Activated CD8-positive, alpha-beta memory T cell treated with anti-CD3 and anti-CD28 coated beads for 36 hours (primary cell): ENCODE results near the gene SSH3. TPM values are rescaled to one million over a fixed set of nuclear protein-coding genes. Genes with fewer than 3 reads are reported as not detected.

ENCODE experiments used
- CTCF ChIA-PET: fragments of 350-600 bp; sonication (Branson Sonifier 250); formaldehyde crosslinking; loops from one replicate; lab custom pipeline; 2021; ENCODE audit warnings: antibody characterized with exemption; lab: Charles Lee
- POLR2A ChIA-PET: fragments of 350-600 bp; sonication (Branson Sonifier 250); formaldehyde crosslinking; loops from one replicate; lab custom pipeline; 2021; ENCODE audit warnings: antibody characterized with exemption; lab: Charles Lee
- total RNA-seq, 2 experiments: library from RNA; stranded (reverse); gene quantifications; one replicate each; pipeline ENCODE4 v1.2.3, GENCODE V29; 2021

The SSH3 gene
- total RNA-seq, 2 experiments from 2014 or later, result 6.1 to 7.6 TPM

GRCh38 chr11:67284811-67285540, 18.4 kb upstream of the SSH3 start:
- POLR2A ChIA-PET, result interaction anchor here (0.6 to 6.1 kb wide), 2 partner anchors 14 to 53 kb away, joined by 3 to 73 read pairs; no protein-coding TSS in a partner anchor
- CTCF ChIA-PET, result interaction anchor here (0.7 to 2.4 kb wide), 2 partner anchors 13 to 18 kb away, joined by 3 to 10 read pairs; no protein-coding TSS in a partner anchor

- ChIA-PET POLR2A (interaction anchor here (0.6 to 6.1 kb wide), 4 partner anchors 8 to 87 kb away, joined by 3 to 73 read pairs (median 24); partner anchors contain the start of gene CLCF1), CTCF (interaction anchor here (0.7 to 5.7 kb wide), 3 partner anchors 14 to 23 kb away, joined by 3 to 53 read pairs (median 24); no protein-coding TSS in a partner anchor)
Observed at GRCh38 chr11:67285541-67286498, 17.5 kb upstream of the SSH3 start.

- ChIA-PET CTCF (interaction anchor here (1.4 to 5.7 kb wide), 3 partner anchors 17 to 30 kb away, joined by 9 to 53 read pairs (median 24); no protein-coding TSS in a partner anchor), POLR2A (interaction anchor here (0.6 to 6.1 kb wide), 3 partner anchors 9 to 86 kb away, joined by 11 to 73 read pairs (median 36); partner anchors contain the start of gene CLCF1)
Observed at GRCh38 chr11:67286621-67287333, 16.6 kb upstream of the SSH3 start.

GRCh38 chr11:67287355-67288197, 15.8 kb upstream of the SSH3 start:
- POLR2A ChIA-PET, result interaction anchor here (0.7 to 6.1 kb wide), 4 partner anchors 9 to 17 kb away, joined by 4 to 73 read pairs (median 20); no protein-coding TSS in a partner anchor
- CTCF ChIA-PET, result interaction anchor here (0.9 to 5.7 kb wide), 7 partner anchors 8 to 36 kb away, joined by 3 to 53 read pairs (median 9); partner anchors contain the start of gene SSH3

GRCh38 chr11:67288198-67288451, 15.2 kb upstream of the SSH3 start:
- CTCF ChIA-PET, result interaction anchor here (0.9 to 5.7 kb wide), 7 partner anchors 9 to 35 kb away, joined by 3 to 53 read pairs (median 8); partner anchors contain the start of gene SSH3
- POLR2A ChIA-PET, result interaction anchor here (0.7 to 6.1 kb wide), 4 partner anchors 9 to 17 kb away, joined by 4 to 73 read pairs (median 20); no protein-coding TSS in a partner anchor

GRCh38 chr11:67288452-67289225, 14.7 kb upstream of the SSH3 start:
- CTCF ChIA-PET, result interaction anchor here (0.7 to 5.7 kb wide), 9 partner anchors 10 to 35 kb away, joined by 3 to 53 read pairs (median 7); partner anchors contain the start of gene SSH3
- POLR2A ChIA-PET, result interaction anchor here (0.7 to 6.1 kb wide), 7 partner anchors 10 to 49 kb away, joined by 3 to 73 read pairs (median 5); no protein-coding TSS in a partner anchor

- CTCF ChIA-PET, result interaction anchor here (0.7 to 5.7 kb wide), 7 partner anchors 9 to 28 kb away, joined by 3 to 53 read pairs (median 8); partner anchors contain the start of gene SSH3
- POLR2A ChIA-PET, result interaction anchor here (0.7 to 6.1 kb wide), 5 partner anchors 12 to 50 kb away, joined by 3 to 73 read pairs (median 5); no protein-coding TSS in a partner anchor
Observed at GRCh38 chr11:67289226-67289650, 14.1 kb upstream of the SSH3 start, which contains the start of gene ANKRD13D. TSS of gene ANKRD13D (plus strand) at chr11:67289303. CDS start at chr11:67289461, 158 bp downstream.

- POLR2A ChIA-PET, result interaction anchor here (1.0 to 6.1 kb wide), 3 partner anchors 14 to 50 kb away, joined by 3 to 73 read pairs (median 5); no protein-coding TSS in a partner anchor
Observed at GRCh38 chr11:67289651-67290479, 13.5 kb upstream of the SSH3 start.

GRCh38 chr11:67290801-67291200, 12.5 kb upstream of the SSH3 start:
- CTCF ChIA-PET, result interaction anchor here (1.1 to 5.7 kb wide), 3 partner anchors 21 to 28 kb away, joined by 3 to 53 read pairs (median 24); no protein-coding TSS in a partner anchor
- POLR2A ChIA-PET, result no interaction called here

More at GRCh38 chr11:67289651-67290479, 13.5 kb upstream of the SSH3 start:
- CTCF ChIA-PET, result interaction anchor here (0.6 to 5.7 kb wide), 6 partner anchors 9 to 184 kb away, joined by 3 to 53 read pairs (median 9); partner anchors contain the start of gene SSH3

- CTCF ChIA-PET, result interaction anchor here (0.6 to 5.7 kb wide), 5 partner anchors 22 to 215 kb away, joined by 3 to 24 read pairs (median 3); no protein-coding TSS in a partner anchor
- POLR2A ChIA-PET, result interaction anchor here (0.6 kb wide), 1 partner anchor 111 kb away, joined by 7 read pairs; no protein-coding TSS in a partner anchor
Observed at GRCh38 chr11:67291481-67292381, 11.6 kb upstream of the SSH3 start.

- POLR2A ChIA-PET, result interaction anchor here (1.7 kb wide), 1 partner anchor 11 kb away, joined by 9 read pairs; the partner anchor contains the start of gene SSH3
- CTCF ChIA-PET, result interaction anchor here (0.6 to 1.4 kb wide), 6 partner anchors 21 to 58 kb away, joined by 3 to 4 read pairs (median 3); partner anchors contain the start of gene GRK2
Observed at GRCh38 chr11:67292671-67293070, 10.7 kb upstream of the SSH3 start.

GRCh38 chr11:67293090-67293489, 10.2 kb upstream of the SSH3 start:
- ChIA-PET CTCF (interaction anchor here (0.6 to 1.4 kb wide), 8 partner anchors 10 to 58 kb away, joined by 3 to 4 read pairs (median 3); partner anchors contain the start of genes GRK2 and SSH3), POLR2A (interaction anchor here (1.7 kb wide), 1 partner anchor 10 kb away, joined by 9 read pairs; the partner anchor contains the start of gene SSH3)

GRCh38 chr11:67295846-67296245, 7.5 kb upstream of the SSH3 start:
- ChIA-PET CTCF (no interaction called here), POLR2A (interaction anchor here (0.6 kb wide), 1 partner anchor 11 kb away, joined by 4 read pairs; no protein-coding TSS in a partner anchor)
